CD14-positive monocyte (primary cell): ENCODE results near the gene MAK. TPM values are rescaled to one million over a fixed set of nuclear protein-coding genes. Genes with fewer than 3 reads are reported as not detected.
A peak's percentile ranks its signal among the peaks of the same experiment; 100 is the strongest.

Source experiments
- DNase-seq, 3 donors: peaks; one replicate each; pipeline ENCODE4 v3.0.0-alpha.2; 2011 to 2022
- H2AFZ ChIP-seq: 2 replicates; pipeline ENCODE4 v1.6.0; 2012; ENCODE audit warnings: mild to moderate bottlenecking, low read depth, low read length, inconsistent platforms; ENCODE audit not compliant: insufficient read depth, poor library complexity, severe bottlenecking
- H3K27ac ChIP-seq, 2 donors: 1 replicate in 1 of 2; 2 replicates in 1 of 2; pipeline ENCODE4 v1.5.1; 2012 to 2013; ENCODE audit warnings: low read length in 2 of 2, control low read depth in 1 of 2, inconsistent platforms in 1 of 2, low read depth in 1 of 2, mild to moderate bottlenecking in 1 of 2
- H3K27me3 ChIP-seq, 2 donors: one replicate each; pipeline versions ENCODE4 v1.6.0 to v1.6.1; 2011 to 2013; ENCODE audit warnings: low read length in 2 of 2; ENCODE audit not compliant: control insufficient read depth in 2 of 2, insufficient read depth in 2 of 2
- H3K36me3 ChIP-seq, 2 donors: replicated peaks in 1 of 2; 1 replicate in 1 of 2; 2 replicates in 1 of 2; pipeline versions ENCODE4 v1.5.1 to v1.6.1; 2012 to 2013; ENCODE audit warnings: low read length in 2 of 2, control low read depth in 1 of 2, inconsistent platforms in 1 of 2, mild to moderate bottlenecking in 1 of 2; ENCODE audit not compliant: insufficient read depth in 2 of 2, control insufficient read depth in 1 of 2
- H3K4me1 ChIP-seq, 2 donors: 1 replicate in 1 of 2; 2 replicates in 1 of 2; pipeline versions ENCODE4 v1.5.1 to v1.6.1; 2012 to 2013; ENCODE audit warnings: low read length in 2 of 2, control low read depth in 1 of 2, inconsistent platforms in 1 of 2, mild to moderate bottlenecking in 1 of 2, moderate library complexity in 1 of 2; ENCODE audit not compliant: insufficient read depth in 2 of 2, control insufficient read depth in 1 of 2
- H3K4me2 ChIP-seq: replicated peaks from 2 replicates; pipeline ENCODE3; 2012; ENCODE audit warnings: low read length, moderate library complexity, mild to moderate bottlenecking; ENCODE audit not compliant: poor library complexity, severe bottlenecking; ENCODE audit errors: extremely low read depth
- H3K4me3 ChIP-seq, 3 experiments: fragments of 200-600 bp in 1 of 3; sonication (generic) in 1 of 3; replicated peaks in 1 of 3; 1 replicate in 2 of 3; 2 replicates in 1 of 3; pipeline ENCODE4 v1.5.1; 2011 to 2013; ENCODE audit warnings: low read length in 3 of 3, mild to moderate bottlenecking in 3 of 3, control low read depth in 2 of 3, low read depth in 2 of 3, inconsistent platforms in 1 of 3, moderate library complexity in 1 of 3
- H3K79me2 ChIP-seq: 2 replicates; pipeline ENCODE4 v1.6.0; 2012; ENCODE audit warnings: mild to moderate bottlenecking, control low read depth, inconsistent platforms, low read length, moderate library complexity; ENCODE audit not compliant: insufficient read depth
- H3K9ac ChIP-seq: 2 replicates; pipeline ENCODE4 v1.6.0; 2017; ENCODE audit warnings: low read length, mild to moderate bottlenecking; ENCODE audit not compliant: insufficient read depth, poor library complexity, severe bottlenecking
- H3K9me3 ChIP-seq, 2 donors: replicated peaks in 1 of 2; 1 replicate in 1 of 2; 2 replicates in 1 of 2; pipeline versions ENCODE4 v1.5.1 to v1.6.1; 2012 to 2013; ENCODE audit warnings: low read length in 2 of 2, control low read depth in 1 of 2; ENCODE audit not compliant: control insufficient read depth in 1 of 2, insufficient read depth in 1 of 2
- H4K20me1 ChIP-seq: 2 replicates; pipeline ENCODE4 v1.6.0; 2012; ENCODE audit warnings: mild to moderate bottlenecking, low read length, control low read depth, moderate library complexity; ENCODE audit not compliant: insufficient read depth
- H3K27ac Mint-ChIP-seq, 7 donors: one replicate each; pipeline ENCODE4 v1.8.0; 2020; ENCODE audit warnings: mild to moderate bottlenecking in 7 of 7, mixed read lengths in 7 of 7, moderate library complexity in 6 of 7, inconsistent platforms in 2 of 7
- H3K27me3 Mint-ChIP-seq, 3 donors: one replicate each; pipeline ENCODE4 v1.8.0; 2021 to 2022; ENCODE audit warnings: low read depth in 3 of 3, mild to moderate bottlenecking in 3 of 3, mixed read lengths in 3 of 3, moderate library complexity in 3 of 3, inconsistent platforms in 1 of 3
- H3K36me3 Mint-ChIP-seq, 2 donors: one replicate each; pipeline ENCODE4 v1.8.0; 2020; ENCODE audit warnings: mixed read lengths in 2 of 2, inconsistent platforms in 1 of 2, mild to moderate bottlenecking in 1 of 2
- H3K4me1 Mint-ChIP-seq: one replicate; pipeline ENCODE4 v1.8.0; 2020; ENCODE audit warnings: mild to moderate bottlenecking, mixed read lengths
- H3K4me3 Mint-ChIP-seq, 2 donors: one replicate each; pipeline ENCODE4 v1.8.0; 2020; ENCODE audit warnings: mild to moderate bottlenecking in 2 of 2, mixed read lengths in 2 of 2, moderate library complexity in 1 of 2
- H3K9me3 Mint-ChIP-seq, 7 donors: one replicate each; pipeline ENCODE4 v1.8.0; 2020 to 2022; ENCODE audit warnings: mixed read lengths in 7 of 7, mild to moderate bottlenecking in 6 of 7, moderate library complexity in 6 of 7, inconsistent platforms in 2 of 7
- WGBS: methylation state at CpG from one replicate; pipeline ENCODE4 v1.1.5; 2013; ENCODE audit warnings: missing lambda C conversion rate; ENCODE audit not compliant: insufficient coverage; 5-methylcytosine and 5-hydroxymethylcytosine counted together
- intact Hi-C, 2 donors: fragments of 100-400 bp; cut with micrococcal nuclease; formaldehyde crosslinking; loops; one replicate each; pipeline versions ENCODE4 v1.15.0 to v1.15.1; 2023
- polyA plus RNA-seq, 3 donors: library from polyadenylated mRNA; depleted of rRNA in 1 of 3; unstranded in 2 of 3; stranded (reverse) in 1 of 3; fragments of 300-500 nt in 2 of 3; fragments of >200 nt in 1 of 3; fragmentation: Illumina TruSeq in 2 of 3; gene quantifications; 1 replicate in 2 of 3; 2 replicates in 1 of 3; pipeline ENCODE4 v1.2.3, GENCODE V29; 2012 to 2021
- TF ChIP-seq, protein P1 (sequence below): fragments of 200-600 bp; IDR thresholded peaks from one replicate; pipeline ENCODE4 v1.8.0; 2022; ENCODE audit warnings: antibody characterized with exemption, mild to moderate bottlenecking

Gene MAK
- polyA plus RNA-seq, 3 donors, result 0.68 to 1.4 (median 0.76) TPM

DNA sequence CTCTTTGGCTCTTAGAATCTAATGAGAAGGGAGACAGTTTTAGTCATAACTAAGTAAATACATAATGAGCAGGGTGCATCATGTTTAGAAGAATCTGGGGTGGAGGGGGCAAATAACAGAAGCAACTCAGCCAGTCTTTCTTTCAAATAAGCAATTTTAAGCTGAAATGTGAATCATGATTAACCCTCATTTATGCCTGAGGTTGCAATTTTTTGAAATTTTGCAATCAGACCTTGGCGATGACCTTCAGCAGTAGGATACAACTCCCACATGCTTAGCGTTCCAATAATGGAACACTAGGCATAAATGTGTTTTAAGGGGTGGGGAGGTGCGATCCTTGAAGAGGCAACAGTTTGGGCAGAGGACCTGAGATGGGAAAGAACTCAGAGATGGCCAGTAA, 60.1 kb downstream of the MAK start:
- peaks cover 0 to 3% (median 0%) of the 10 kb centered on the region in 7 donors for H3K9me3 Mint-ChIP-seq
- no peak overlapping the region for H3K9ac ChIP-seq
- H3K36me3 Mint-ChIP-seq, result peaks cover 37 to 48% of the 10 kb centered on the region in 2 donors
- H3K4me2 ChIP-seq, result no peak overlapping the region
- no peaks in the 10 kb centered on the region for H3K9me3 ChIP-seq
- no peak overlapping the region for H3K27ac ChIP-seq
- H3K27me3 Mint-ChIP-seq, result no peaks in the 10 kb centered on the region
- H4K20me1 ChIP-seq, result no peaks in the 10 kb centered on the region
- TF ChIP-seq, protein P1, sequence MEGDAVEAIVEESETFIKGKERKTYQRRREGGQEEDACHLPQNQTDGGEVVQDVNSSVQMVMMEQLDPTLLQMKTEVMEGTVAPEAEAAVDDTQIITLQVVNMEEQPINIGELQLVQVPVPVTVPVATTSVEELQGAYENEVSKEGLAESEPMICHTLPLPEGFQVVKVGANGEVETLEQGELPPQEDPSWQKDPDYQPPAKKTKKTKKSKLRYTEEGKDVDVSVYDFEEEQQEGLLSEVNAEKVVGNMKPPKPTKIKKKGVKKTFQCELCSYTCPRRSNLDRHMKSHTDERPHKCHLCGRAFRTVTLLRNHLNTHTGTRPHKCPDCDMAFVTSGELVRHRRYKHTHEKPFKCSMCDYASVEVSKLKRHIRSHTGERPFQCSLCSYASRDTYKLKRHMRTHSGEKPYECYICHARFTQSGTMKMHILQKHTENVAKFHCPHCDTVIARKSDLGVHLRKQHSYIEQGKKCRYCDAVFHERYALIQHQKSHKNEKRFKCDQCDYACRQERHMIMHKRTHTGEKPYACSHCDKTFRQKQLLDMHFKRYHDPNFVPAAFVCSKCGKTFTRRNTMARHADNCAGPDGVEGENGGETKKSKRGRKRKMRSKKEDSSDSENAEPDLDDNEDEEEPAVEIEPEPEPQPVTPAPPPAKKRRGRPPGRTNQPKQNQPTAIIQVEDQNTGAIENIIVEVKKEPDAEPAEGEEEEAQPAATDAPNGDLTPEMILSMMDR, result no peak
- intact Hi-C loops, result no loop called here
- WGBS, result 100% methylated on average over 1 of the region's 3 CpGs
- no peaks in the 10 kb centered on the region for H3K4me1 ChIP-seq
- no peak overlapping the region for H2AFZ ChIP-seq
- H3K27me3 ChIP-seq, result no peaks in the 10 kb centered on the region
- no peak for DNase-seq
- no peak overlapping the region for H3K4me3 Mint-ChIP-seq
- no peak overlapping the region for H3K27ac Mint-ChIP-seq
- H3K4me1 Mint-ChIP-seq, result no peaks in the 10 kb centered on the region
- H3K4me3 ChIP-seq, result no peak overlapping the region
- no peaks in the 10 kb centered on the region for H3K79me2 ChIP-seq
- H3K36me3 ChIP-seq, result peaks cover 10 to 23% of the 10 kb centered on the region in 2 donors

GRCh38 chr6:10771371-10771894, 66.9 kb downstream of the MAK start:
- Histone ChIP-seq H3K4me1 (no peaks in the 10 kb centered on the region), H3K4me3 (no peak overlapping the region), H3K4me2 (no peak overlapping the region), H3K27me3 (no peaks in the 10 kb centered on the region), H3K79me2 (no peaks in the 10 kb centered on the region), H3K36me3 (peaks cover 13 to 46% of the 10 kb centered on the region in 2 donors), H2AFZ (no peak overlapping the region), H4K20me1 (no peaks in the 10 kb centered on the region), H3K9ac (no peak overlapping the region), H3K9me3 (no peaks in the 10 kb centered on the region), H3K27ac (no peak overlapping the region)
- no peak overlapping the region for H3K4me3 Mint-ChIP-seq
- peak overlapping the region in 1 of 7 donors; percentile 3 for H3K27ac Mint-ChIP-seq
- TF ChIP-seq, protein P1, result no peak
- H3K27me3 Mint-ChIP-seq, result no peaks in the 10 kb centered on the region
- 92% methylated on average over 12 of the region's 12 CpGs for WGBS
- intact Hi-C loops, result no loop called here
- peaks cover 3% of the 10 kb centered on the region for H3K4me1 Mint-ChIP-seq
- H3K36me3 Mint-ChIP-seq, result peaks cover 32 to 43% of the 10 kb centered on the region in 2 donors
- no peaks in the 10 kb centered on the region for H3K9me3 Mint-ChIP-seq
- DNase-seq, result no peak
